Fibroblast of mammary gland (primary cell): ENCODE results near the gene MYCT1.

Experiments
- DNase-seq: peaks from one replicate; pipeline ENCODE4 v3.0.0-alpha.2; 2010; ENCODE audit warnings: low read depth
- H3K4me3 ChIP-seq: 2 replicates; pipeline ENCODE4 v1.5.1; 2011; ENCODE audit warnings: low read depth, mild to moderate bottlenecking, low read length, moderate library complexity; ENCODE audit not compliant: control insufficient read depth
- TF ChIP-seq, protein P1 (sequence below): conservative IDR thresholded peaks from 2 replicates; pipeline ENCODE4 v1.5.1; 2011; ENCODE audit warnings: low read depth, low read length, inconsistent platforms; ENCODE audit not compliant: control insufficient read depth, insufficient read depth

The MYCT1 gene

DNA sequence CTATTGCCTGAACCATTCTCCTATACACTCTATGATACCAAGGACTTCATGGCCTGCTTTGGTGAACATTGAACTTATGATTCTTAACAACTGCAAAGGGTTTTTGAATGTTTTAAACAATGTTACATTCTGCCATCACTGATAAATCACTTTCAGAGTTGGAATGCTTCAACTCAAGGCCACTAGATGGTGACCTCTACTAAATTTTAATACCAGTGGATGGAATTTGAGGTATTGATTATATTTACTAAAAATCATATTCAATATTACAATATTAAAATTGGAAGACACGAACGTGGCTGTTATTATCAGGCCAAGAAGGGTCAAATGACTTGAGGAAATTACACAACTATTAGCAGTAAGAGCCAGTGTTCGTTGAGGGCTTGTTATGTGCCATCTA lies 18.6 kb downstream of the MYCT1 start:
- no peak for DNase-seq
- TF ChIP-seq, protein P1, sequence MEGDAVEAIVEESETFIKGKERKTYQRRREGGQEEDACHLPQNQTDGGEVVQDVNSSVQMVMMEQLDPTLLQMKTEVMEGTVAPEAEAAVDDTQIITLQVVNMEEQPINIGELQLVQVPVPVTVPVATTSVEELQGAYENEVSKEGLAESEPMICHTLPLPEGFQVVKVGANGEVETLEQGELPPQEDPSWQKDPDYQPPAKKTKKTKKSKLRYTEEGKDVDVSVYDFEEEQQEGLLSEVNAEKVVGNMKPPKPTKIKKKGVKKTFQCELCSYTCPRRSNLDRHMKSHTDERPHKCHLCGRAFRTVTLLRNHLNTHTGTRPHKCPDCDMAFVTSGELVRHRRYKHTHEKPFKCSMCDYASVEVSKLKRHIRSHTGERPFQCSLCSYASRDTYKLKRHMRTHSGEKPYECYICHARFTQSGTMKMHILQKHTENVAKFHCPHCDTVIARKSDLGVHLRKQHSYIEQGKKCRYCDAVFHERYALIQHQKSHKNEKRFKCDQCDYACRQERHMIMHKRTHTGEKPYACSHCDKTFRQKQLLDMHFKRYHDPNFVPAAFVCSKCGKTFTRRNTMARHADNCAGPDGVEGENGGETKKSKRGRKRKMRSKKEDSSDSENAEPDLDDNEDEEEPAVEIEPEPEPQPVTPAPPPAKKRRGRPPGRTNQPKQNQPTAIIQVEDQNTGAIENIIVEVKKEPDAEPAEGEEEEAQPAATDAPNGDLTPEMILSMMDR: peak; percentile 13
- no peak overlapping the region for H3K4me3 ChIP-seq

DNA sequence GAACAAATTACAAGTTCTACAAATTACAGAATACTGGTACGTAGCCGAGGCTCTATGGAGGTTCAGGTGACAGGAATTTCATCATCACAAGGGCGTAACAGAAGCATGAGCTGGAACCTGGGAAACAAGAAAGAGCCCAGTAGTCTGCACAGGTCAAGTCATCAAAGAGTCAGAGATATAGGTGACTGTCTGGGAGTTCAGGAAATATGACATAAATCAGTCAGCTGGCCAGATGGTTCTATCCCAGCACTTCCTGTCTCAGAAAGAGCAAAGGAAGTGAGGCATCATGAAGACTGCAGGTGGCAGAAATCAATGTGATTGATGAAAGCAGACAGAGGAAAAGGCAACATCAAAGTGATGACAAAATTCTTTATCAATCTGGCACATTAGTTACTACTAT lies 23.3 kb downstream of the MYCT1 start:
- TF ChIP-seq, protein P1: no peak
- H3K4me3 ChIP-seq: no peak overlapping the region
- DNase-seq: peak; percentile 16

DNA sequence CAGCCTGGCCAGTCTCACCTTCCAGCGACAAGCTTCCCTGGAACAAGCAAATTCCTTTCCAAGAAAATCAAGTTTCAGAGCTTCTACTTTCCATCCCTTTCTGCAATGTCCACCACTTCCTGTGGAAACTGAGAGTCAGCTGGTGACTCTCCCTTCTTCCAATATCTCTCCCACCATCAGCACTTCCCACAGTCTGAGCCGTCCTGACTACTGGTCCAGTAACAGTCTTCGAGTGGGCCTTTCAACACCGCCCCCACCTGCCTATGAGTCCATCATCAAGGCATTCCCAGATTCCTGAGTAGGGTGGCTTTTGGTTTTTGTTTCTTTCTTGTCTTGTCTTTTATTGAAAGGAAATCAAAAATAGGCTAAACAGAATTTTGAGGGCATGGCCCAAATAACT lies 24.3 kb downstream of the MYCT1 start:
- H3K4me3 ChIP-seq: no peak overlapping the region
- TF ChIP-seq, protein P1: no peak
- no peak for DNase-seq

DNA sequence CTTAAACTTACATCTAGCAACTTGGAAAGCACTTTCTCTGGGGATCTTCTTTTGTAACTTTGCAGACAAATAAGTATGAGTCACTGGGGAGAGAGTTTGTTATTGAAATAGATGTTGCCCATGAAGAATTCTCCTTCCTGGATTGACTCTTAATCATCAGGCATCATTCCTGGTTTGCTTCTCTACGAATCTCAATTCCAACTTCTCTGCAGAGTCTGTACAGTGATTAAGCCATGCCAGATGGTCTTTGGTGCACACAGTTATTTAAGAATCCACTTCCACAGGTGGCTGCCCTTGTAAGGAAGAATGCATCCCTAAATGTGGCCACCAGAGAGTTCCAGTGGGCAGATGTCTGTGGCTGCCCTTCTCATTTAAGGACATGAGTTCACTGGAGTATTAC lies 25.7 kb downstream of the MYCT1 start:
- DNase-seq: peak; percentile 78
- TF ChIP-seq, protein P1: no peak
- no peak overlapping the region for H3K4me3 ChIP-seq

DNA sequence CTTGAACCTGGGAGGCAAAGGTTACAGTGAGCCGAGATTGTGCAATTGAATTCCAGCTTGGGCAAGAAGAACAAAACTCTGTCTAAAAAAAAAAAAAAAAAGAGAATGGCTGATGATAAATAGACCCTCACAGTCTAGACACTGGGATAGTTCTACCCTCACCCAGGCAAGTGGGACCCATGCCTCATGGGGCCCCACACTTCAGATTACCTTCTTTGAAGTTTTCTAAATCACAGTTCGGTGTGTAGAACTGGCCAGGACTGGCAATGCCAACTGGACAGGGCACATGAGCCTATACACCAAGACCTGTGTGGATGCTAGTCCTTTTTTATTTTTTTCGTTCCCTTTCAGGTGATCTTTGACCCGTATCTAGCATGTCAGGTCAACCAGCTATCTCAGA lies 28.6 kb downstream of the MYCT1 start:
- DNase-seq: no peak
- no peak overlapping the region for H3K4me3 ChIP-seq
- TF ChIP-seq, protein P1: no peak

DNA sequence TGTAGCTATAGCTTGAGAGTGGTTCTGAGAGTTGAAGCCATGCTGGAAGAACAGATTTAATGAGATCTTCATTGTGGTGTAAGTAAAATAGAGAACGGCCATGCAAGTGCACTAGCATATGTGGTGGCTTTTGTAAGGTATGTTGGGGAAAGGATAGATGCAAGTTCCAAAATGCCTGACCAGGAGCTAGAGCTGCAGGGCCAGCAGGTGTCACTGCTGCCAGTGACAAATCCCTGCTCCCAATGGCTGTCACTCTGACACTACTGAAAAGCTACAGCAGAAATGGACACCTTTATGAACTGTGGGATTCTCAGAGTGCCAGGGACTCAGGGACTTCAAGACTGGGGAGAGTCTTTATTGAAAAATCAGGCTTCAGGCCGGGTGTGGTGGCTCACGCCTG lies 29.8 kb downstream of the MYCT1 start:
- DNase-seq: no peak
- TF ChIP-seq, protein P1: no peak
- no peak overlapping the region for H3K4me3 ChIP-seq

DNA sequence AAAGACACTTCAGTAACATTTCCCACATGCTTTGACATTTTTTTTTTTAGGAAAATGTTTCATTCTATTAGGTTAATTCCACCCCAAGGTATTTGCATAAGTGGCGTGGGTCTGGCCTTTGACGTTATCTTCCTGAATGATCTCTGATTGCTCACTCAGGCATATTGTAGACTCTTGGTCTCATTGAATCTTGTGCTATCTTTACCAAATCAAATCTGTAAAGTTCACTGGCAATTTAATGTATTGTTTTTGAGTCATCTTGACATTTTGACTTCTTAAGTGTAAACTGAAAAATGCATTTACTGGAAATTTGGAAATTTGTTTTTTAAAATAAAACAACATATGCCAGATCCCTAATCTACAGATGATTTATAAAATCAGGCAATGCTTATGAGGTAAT lies 36.9 kb downstream of the MYCT1 start:
- TF ChIP-seq, protein P1: no peak
- DNase-seq: no peak
- no peak overlapping the region for H3K4me3 ChIP-seq
